Epithelial cell of esophagus (primary cell): ENCODE results near the gene GABRB1.

Experiments used
- DNase-seq: peaks from one replicate; pipeline ENCODE4 v3.0.0; 2010; ENCODE audit warnings: low read depth
- H3K4me3 ChIP-seq: 2 replicates; pipeline ENCODE4 v1.5.1; 2011; ENCODE audit warnings: mild to moderate bottlenecking, low read length, control low read depth
- TF ChIP-seq, protein P1 (sequence below): IDR thresholded peaks from 2 replicates; pipeline ENCODE4 v1.5.1; 2011; ENCODE audit warnings: low read depth, mild to moderate bottlenecking, low read length, control low read depth, inconsistent platforms; ENCODE audit not compliant: insufficient read depth; ENCODE audit errors: missing control alignments

The GABRB1 gene

DNA sequence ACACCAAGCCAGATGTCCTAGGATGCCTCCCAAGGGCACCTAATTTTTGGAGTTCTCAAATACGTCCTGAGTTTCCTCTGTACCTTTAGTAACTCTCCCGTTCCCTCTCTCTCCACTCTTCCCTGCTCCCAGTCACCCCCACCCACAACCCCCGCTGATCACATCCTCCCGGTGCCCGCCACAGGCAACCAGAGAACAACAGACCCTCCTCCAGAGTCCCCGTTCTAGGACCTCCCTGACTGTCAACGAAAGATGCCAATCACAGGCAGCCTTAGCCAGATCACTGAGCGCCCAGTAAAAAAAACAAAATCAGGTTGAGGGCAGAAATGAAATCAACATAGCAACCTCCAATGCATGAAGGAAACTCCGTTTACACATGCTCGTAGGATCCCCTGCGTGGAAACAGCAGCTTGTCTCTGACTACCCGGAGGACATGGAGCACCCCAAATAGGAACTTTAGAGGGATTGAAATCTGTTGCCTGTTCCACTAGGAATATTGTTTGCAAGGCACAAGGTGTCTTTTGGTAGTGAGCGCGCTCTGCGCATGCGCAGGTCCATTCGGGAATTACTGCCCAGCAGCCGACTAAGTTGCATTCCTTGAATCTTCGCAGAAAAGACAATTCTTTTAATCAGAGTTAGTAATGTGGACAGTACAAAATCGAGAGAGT lies at the start of gene GABRB1:
TSS of gene GABRB1 (plus strand) at position 557 of the 668 bp plus-strand sequence.
- peak; percentile 58 for DNase-seq
- TF ChIP-seq, protein P1, sequence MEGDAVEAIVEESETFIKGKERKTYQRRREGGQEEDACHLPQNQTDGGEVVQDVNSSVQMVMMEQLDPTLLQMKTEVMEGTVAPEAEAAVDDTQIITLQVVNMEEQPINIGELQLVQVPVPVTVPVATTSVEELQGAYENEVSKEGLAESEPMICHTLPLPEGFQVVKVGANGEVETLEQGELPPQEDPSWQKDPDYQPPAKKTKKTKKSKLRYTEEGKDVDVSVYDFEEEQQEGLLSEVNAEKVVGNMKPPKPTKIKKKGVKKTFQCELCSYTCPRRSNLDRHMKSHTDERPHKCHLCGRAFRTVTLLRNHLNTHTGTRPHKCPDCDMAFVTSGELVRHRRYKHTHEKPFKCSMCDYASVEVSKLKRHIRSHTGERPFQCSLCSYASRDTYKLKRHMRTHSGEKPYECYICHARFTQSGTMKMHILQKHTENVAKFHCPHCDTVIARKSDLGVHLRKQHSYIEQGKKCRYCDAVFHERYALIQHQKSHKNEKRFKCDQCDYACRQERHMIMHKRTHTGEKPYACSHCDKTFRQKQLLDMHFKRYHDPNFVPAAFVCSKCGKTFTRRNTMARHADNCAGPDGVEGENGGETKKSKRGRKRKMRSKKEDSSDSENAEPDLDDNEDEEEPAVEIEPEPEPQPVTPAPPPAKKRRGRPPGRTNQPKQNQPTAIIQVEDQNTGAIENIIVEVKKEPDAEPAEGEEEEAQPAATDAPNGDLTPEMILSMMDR: no peak
- peak within 1 kb of the TSS; percentile 42 for H3K4me3 ChIP-seq

GRCh38 chr4:46984781-46985180 lies 46.6 kb upstream of the GABRB1 start:
- DNase-seq: no peak
- H3K4me3 ChIP-seq: no peak overlapping the region
- TF ChIP-seq, protein P1: no peak

- DNase-seq: no peak
- TF ChIP-seq, protein P1: no peak
- H3K4me3 ChIP-seq: no peak overlapping the region
These were observed 44.3 kb upstream of the GABRB1 start for GRCh38 chr4:46986922-46987638.

DNA sequence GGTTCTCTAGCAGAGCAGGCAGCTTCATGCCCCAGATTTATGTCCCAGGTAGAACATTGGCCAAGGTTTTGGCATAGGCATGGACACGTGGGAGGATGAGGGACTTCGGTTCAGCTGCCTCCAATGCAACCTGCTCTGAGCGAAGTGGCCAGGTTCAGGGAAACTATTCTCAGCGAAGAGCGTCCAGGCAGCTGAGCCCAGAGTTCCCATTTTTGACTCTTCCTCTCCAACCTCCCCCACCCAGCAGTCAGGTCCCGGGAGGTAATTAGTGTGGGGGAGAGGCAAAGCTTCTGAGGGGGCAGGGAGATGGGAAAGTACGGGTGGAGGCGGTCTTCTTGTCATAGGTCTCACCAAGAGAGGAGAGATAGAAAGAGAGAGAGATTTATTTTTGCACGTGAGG lies 39.0 kb upstream of the GABRB1 start:
- DNase-seq: no peak
- TF ChIP-seq, protein P1: no peak
- no peak overlapping the region for H3K4me3 ChIP-seq

GRCh38 chr4:46993075-46994006 lies 38.0 kb upstream of the GABRB1 start, which contains the start of gene GABRA4:
Gene GABRA4, minus strand, starts transcription at chr4:46993581. Its CDS starts 157 bp downstream, at chr4:46993424.
- TF ChIP-seq, protein P1: no peak
- no peak within 1 kb of the TSS for H3K4me3 ChIP-seq
- DNase-seq: peak; percentile 2

DNA sequence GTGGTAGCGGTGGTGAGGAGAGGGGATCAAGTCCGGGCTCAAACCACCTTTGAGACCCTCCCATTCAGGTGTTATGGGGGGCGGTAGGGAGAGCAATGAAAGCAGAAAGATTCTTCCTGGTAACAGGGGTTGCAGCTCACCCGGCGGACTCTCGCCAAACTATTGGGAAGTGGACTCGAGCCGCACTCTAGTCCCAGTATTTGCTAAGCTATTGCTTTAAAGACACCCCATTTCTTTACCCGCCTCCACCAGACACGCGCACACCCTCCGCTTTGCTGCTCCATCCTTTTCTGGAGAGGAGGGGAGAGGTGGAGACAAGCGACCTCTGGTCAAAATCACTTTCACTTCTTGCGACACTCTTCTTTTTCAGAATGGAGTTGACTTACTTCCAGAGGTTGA lies 37.4 kb upstream of the GABRB1 start:
- no peak overlapping the region for H3K4me3 ChIP-seq

More for the DNA sequence above, 37.4 kb upstream of the GABRB1 start:
- no peak for DNase-seq
- TF ChIP-seq, protein P1: no peak
